Measurements from ENCODE around the gene PPFIA1. TPM values are rescaled to one million over a fixed set of nuclear protein-coding genes. Genes with fewer than 3 reads are reported as not detected.
A peak's percentile ranks its signal among the peaks of the same experiment; 100 is the strongest.
"Not testable (repeated sequence)": the region's sequence is repeated elsewhere in the genome, so short reads cannot be mapped to it uniquely, and the experiment has no call there.

PPFIA1 gene
- total RNA-seq, 1 experiment from 2014 or later, result 20.5 TPM

DNA sequence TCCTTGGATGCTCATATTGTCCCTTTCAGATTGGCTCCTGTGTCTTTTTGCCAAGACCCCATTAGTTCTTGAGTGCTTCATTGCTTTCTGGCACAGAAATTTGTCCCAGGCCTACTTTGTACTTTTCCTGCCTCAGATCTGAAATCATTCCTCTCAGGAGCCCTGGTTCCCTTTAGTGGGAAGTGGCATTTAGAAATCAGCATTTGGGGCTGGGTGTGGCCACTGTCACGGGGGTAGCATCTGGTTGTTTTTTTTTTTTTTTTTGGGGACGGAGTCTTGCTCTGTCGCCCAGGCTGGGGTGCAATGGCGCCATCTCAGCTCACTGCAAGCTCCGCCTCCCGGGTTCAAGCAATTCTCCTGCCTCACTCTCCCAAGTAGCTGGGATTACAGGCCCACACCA is 18.2 kb downstream of the PPFIA1 start:
- DNase-seq (ENCODE audit: low read depth), result no peak
- in situ Hi-C loops (cut with HindIII; ENCODE audit: low pct_unique_long_range_greater_than_20kb, low sequenced_read_pairs), result no loop called here

DNA sequence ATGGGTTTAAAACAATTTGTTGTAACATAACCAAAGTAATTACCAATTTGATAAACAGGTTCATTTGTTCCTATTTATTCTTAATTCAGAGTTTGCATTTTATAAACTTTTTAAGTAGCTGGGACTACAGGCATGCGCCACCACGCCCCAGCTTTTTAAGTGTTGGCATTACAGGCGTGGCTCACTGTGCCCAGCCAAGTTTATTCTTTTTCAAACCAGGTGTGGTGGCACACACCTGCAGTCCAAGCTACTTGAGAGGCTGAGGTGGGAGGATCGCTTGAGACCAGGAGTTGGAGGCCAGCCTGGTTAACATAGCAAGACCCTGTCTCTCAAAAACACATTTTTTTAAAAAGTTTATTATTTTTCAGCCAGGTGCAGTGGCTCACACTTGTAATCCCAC is 19.1 kb downstream of the PPFIA1 start:
- DNase-seq (ENCODE audit: low read depth), result no peak
- in situ Hi-C loops (cut with HindIII; ENCODE audit: low pct_unique_long_range_greater_than_20kb, low sequenced_read_pairs), result no loop called here

DNA sequence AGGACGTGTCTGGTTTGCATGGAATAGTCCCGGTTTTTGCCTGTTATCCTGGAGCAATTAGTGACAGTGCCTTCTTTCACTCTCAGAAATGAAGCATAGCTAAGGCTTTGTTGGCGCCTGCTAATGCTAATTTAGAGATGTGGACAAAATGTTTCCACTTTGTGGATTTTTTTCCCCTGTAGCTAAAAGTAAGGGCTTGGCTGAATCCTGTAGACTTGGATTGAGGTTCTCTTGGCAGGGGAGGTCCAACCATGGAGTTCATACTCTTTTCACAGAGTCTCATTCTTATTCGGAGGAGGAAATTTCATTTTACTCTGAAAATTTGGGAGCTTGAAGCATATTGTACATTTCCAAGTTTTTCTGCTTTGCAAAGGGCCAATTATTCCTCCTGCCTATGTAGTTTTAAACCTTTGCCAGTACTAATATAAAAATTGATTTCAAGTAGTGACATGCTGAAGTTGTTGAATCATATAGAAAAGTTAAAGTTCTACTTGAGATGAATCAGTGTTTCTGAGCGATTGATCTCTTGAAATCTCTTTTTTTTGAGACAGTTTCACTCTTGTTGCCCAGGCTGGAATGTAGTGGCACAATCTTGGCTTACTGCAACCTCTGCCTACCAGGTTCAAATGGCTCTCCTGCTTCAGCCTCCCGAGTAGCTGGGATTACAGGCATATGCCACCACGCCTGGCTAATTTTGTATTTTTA is 20.0 kb downstream of the PPFIA1 start:
- DNase-seq (ENCODE audit: low read depth), result no peak

GRCh38 chr11:70292166-70292565 is 21.7 kb downstream of the PPFIA1 start:
- no peak for DNase-seq (ENCODE audit: low read depth)
- in situ Hi-C loops (cut with HindIII; ENCODE audit: low pct_unique_long_range_greater_than_20kb, low sequenced_read_pairs), result no loop called here

More for the DNA sequence above, 20.0 kb downstream of the PPFIA1 start:
- in situ Hi-C loops (cut with HindIII; ENCODE audit: low pct_unique_long_range_greater_than_20kb, low sequenced_read_pairs), result no loop called here

GRCh38 chr11:70292863-70293262 is 22.4 kb downstream of the PPFIA1 start:
- in situ Hi-C loops (cut with HindIII; ENCODE audit: low pct_unique_long_range_greater_than_20kb, low sequenced_read_pairs), result no loop called here
- DNase-seq (ENCODE audit: low read depth), result no peak

DNA sequence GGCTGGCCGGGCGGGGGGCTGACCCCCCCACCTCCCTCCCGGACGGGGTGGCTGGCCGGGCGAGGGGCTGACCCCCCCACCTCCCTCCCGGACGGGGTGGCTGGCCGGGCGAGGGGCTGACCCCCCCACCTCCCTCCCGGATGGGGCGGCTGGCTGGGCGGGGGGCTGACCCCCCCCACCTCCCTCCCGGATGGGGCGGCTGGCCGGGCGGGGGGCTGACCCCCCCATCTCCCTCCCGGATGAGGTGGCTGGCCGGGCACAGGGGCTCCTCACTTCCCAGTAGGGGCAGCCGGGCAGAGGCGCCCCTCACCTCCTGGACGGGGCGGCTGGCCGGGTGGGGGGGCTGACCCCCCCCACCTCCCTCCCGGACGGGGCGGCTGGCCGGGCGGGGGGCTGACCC is 24.7 kb downstream of the PPFIA1 start:
- DNase-seq (ENCODE audit: low read depth); in situ Hi-C loops (cut with HindIII; ENCODE audit: low pct_unique_long_range_greater_than_20kb, low sequenced_read_pairs): not testable (repeated sequence)

GRCh38 chr11:70296681-70297080 is 26.2 kb downstream of the PPFIA1 start:
- no peak for DNase-seq (ENCODE audit: low read depth)
- in situ Hi-C loops (cut with HindIII; ENCODE audit: low pct_unique_long_range_greater_than_20kb, low sequenced_read_pairs), result no loop called here

DNA sequence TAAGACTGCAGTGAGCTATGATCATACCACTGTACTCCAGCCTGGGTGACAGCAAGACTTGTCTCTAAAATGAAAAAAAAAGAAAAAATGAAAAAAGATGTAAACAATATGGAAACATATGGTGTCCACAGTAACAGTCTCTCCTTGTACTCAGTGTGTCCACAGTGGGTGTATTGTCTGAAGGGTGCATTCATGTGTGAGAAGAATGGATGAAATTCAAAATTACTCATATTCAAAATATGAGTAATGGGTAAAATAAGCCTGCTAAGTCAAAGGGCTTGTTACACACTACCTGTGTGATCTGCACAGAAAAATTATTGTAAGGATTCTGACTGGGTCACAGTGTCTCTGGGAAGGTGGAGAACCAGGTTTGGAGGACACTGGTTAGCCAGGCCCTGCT is 26.9 kb downstream of the PPFIA1 start:
- in situ Hi-C loops (cut with HindIII; ENCODE audit: low pct_unique_long_range_greater_than_20kb, low sequenced_read_pairs), result no loop called here
- no peak for DNase-seq (ENCODE audit: low read depth)

GRCh38 chr11:70298243-70298915 is 27.9 kb downstream of the PPFIA1 start:
- in situ Hi-C loops (cut with HindIII; ENCODE audit: low pct_unique_long_range_greater_than_20kb, low sequenced_read_pairs), result no loop called here
- no peak for DNase-seq (ENCODE audit: low read depth)

- in situ Hi-C loops (cut with HindIII; ENCODE audit: low pct_unique_long_range_greater_than_20kb, low sequenced_read_pairs), result no loop called here
- no peak for DNase-seq (ENCODE audit: low read depth)
Measured at GRCh38 chr11:70299636-70300035, 29.1 kb downstream of the PPFIA1 start.

DNA sequence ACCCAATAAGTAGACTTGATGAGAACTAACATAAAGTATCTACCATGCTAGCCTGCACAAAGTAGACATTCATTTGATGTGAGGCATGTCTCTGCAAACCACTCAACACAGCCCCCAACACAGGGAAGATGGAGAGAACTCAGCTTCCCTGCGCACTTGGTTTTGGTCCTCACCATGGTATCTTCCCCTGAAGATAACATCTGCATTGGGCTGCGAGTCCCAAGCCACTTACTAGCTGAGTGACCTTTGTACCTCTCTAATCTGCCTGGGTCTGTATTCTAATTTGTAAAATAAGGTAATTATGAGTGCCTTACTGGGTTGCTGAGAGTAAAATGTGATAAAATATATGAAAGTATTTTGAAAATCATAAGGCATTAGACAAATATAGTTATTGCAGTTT is 30.7 kb downstream of the PPFIA1 start:
- in situ Hi-C loops (cut with HindIII; ENCODE audit: low pct_unique_long_range_greater_than_20kb, low sequenced_read_pairs), result no loop called here

GRCh38 chr11:70301721-70302418 is 31.4 kb downstream of the PPFIA1 start:
- no peak for DNase-seq (ENCODE audit: low read depth)
- in situ Hi-C loops (cut with HindIII; ENCODE audit: low pct_unique_long_range_greater_than_20kb, low sequenced_read_pairs), result no loop called here

More for the DNA sequence above, 30.7 kb downstream of the PPFIA1 start:
- DNase-seq (ENCODE audit: low read depth), result no peak

DNA sequence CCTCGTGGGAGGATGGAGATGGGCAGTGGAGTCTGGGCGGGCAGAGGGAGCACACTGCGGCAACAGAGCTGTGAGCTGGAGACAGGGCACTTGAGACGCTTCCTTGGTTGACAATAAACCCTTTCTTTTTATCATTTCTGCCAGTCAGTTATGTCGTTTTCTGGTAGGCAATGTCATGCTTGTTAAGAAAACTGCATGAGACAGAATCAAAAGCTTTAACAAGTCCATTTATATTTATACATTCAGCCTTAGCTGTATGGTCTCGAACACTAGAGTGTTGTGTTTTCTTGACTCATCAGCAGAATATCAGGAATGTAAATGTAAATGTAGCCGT is 31.9 kb downstream of the PPFIA1 start:
- in situ Hi-C loops (cut with HindIII; ENCODE audit: low pct_unique_long_range_greater_than_20kb, low sequenced_read_pairs), result no loop called here
- no peak for DNase-seq (ENCODE audit: low read depth)

- DNase-seq (ENCODE audit: low read depth), result no peak
- in situ Hi-C loops (cut with HindIII; ENCODE audit: low pct_unique_long_range_greater_than_20kb, low sequenced_read_pairs), result no loop called here
Measured at GRCh38 chr11:70303070-70303469, 32.6 kb downstream of the PPFIA1 start.

- in situ Hi-C loops (cut with HindIII; ENCODE audit: low pct_unique_long_range_greater_than_20kb, low sequenced_read_pairs), result no loop called here
Measured at GRCh38 chr11:70304208-70304603, 33.7 kb downstream of the PPFIA1 start.

GRCh38 chr11:70305501-70305900 is 35.0 kb downstream of the PPFIA1 start:
- no peak for DNase-seq (ENCODE audit: low read depth)
- in situ Hi-C loops (cut with HindIII; ENCODE audit: low pct_unique_long_range_greater_than_20kb, low sequenced_read_pairs), result no loop called here

More at GRCh38 chr11:70304208-70304603, 33.7 kb downstream of the PPFIA1 start:
- no peak for DNase-seq (ENCODE audit: low read depth)

DNA sequence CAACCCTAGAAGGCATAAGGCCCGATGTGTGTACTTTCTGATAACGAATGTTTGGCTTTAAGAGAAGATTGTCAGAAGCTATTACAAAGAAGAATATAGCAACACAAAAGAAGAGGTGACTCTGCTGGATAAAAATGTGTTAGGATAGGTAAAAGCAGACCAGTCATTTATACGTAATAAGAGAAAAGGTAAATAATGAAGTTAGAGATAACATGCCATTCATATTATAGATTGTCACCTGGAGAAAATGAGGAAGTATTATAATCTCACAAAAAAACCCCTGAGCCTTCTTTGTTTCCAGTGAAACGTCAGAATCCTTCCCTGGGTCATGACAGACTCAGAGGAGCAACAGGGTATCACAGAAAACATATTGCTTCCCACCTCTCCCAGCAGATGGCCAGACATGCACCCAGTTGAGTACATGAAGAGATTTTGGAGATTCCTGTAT is 36.1 kb downstream of the PPFIA1 start:
- no peak for DNase-seq (ENCODE audit: low read depth)
- in situ Hi-C loops (cut with HindIII; ENCODE audit: low pct_unique_long_range_greater_than_20kb, low sequenced_read_pairs), result no loop called here

DNA sequence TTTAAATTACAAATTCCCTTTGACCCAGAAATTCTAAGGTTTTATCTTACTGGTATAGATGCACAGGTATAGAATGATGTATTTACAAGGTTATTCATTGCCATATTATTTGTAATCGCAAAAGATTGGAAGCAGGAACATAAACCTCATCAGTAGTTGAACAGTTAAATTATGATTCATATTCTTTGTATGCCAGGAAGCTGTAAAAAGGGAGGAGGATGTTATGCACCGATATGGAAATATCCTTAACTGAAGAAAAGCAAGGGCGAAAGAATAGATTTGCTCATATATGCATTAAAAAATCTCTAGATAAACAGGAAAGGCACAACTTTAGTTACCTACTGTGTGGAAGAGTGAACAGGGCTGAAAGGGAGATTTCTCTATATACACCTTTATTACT is 36.7 kb downstream of the PPFIA1 start:
- in situ Hi-C loops (cut with HindIII; ENCODE audit: low pct_unique_long_range_greater_than_20kb, low sequenced_read_pairs), result no loop called here
- no peak for DNase-seq (ENCODE audit: low read depth)

DNA sequence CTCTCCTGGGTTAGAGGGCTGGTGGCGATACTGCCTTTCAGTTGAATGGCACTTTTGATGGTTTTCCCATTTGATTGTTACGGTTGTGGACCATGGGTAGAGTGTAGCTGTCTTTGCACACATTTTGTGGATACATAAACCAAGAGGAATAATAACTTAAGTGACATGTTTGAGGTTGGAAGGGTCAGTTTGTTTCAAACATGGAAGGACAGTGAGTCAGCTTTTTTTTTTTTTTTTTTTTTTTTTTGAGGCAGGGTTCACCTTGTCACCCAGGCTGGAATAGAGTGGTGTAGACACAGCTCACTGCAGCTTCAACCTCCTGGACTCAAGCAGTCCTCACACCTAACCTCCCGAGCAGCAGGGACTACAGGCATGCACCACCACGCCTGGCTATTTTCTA is 41.1 kb downstream of the PPFIA1 start:
- in situ Hi-C loops (cut with HindIII; ENCODE audit: low pct_unique_long_range_greater_than_20kb, low sequenced_read_pairs), result no loop called here

More for the DNA sequence above, 41.1 kb downstream of the PPFIA1 start:
- peak; percentile 21 for DNase-seq (ENCODE audit: low read depth)
